ENCODE results near the gene TPSAB1.
"Not testable (repeated sequence)": the region's sequence is repeated elsewhere in the genome, so short reads cannot be mapped to it uniquely, and the experiment has no call there.

Gene TPSAB1

DNA sequence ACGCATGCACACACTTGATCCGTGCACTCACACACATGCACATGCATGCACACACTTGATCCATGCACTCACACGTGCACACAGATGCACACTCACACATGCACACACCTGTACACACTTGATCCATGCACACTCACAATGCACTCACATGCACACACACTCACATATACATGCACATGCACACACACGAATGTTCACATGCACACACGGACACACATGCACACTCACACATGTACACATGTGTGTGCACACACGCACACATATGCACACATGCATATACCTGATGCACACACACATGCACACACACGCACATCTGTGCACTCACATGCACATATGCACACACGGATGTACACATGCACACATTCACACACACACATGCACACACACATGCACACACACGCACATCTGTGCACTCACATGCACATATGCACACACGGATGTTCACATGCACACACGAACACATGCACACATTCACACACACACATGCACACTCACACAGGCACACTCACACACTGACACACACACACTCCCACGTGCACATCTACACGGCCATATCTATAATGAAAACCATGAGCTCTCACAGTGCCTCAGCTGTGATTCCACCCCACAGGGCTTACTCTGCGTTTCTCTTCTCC is 7.5 kb downstream of the TPSAB1 start:
- DNase-seq (ENCODE audit: low spot score) = not testable (repeated sequence)

GRCh38 chr16:1249031-1249755 is 8.7 kb downstream of the TPSAB1 start:
- DNase-seq (ENCODE audit: low spot score) = not testable (repeated sequence)

- DNase-seq (ENCODE audit: low spot score) = not testable (repeated sequence)
These were observed 13.3 kb downstream of the TPSAB1 start for GRCh38 chr16:1253701-1254364.

DNA sequence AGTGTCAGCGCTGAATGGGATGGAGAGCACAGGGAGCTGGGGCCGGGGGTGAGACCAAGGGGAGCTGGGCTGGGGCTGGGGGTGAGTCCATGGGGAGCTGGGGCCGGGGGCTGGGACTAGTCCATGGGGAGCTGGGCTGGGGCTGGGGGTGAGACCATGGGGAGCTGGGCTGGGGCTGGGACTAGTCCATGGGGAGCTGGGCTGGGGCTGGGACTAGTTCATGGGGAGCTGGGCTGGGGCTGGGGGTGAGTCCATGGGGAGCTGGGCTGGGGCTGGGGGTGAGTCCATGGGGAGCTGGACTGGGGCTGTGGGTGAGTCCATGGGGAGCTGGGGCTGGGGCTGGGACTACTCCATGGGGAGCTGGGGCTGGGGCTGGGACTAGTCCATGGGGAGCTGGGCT is 14.3 kb downstream of the TPSAB1 start:
- DNase-seq (ENCODE audit: low spot score) = not testable (repeated sequence)

DNA sequence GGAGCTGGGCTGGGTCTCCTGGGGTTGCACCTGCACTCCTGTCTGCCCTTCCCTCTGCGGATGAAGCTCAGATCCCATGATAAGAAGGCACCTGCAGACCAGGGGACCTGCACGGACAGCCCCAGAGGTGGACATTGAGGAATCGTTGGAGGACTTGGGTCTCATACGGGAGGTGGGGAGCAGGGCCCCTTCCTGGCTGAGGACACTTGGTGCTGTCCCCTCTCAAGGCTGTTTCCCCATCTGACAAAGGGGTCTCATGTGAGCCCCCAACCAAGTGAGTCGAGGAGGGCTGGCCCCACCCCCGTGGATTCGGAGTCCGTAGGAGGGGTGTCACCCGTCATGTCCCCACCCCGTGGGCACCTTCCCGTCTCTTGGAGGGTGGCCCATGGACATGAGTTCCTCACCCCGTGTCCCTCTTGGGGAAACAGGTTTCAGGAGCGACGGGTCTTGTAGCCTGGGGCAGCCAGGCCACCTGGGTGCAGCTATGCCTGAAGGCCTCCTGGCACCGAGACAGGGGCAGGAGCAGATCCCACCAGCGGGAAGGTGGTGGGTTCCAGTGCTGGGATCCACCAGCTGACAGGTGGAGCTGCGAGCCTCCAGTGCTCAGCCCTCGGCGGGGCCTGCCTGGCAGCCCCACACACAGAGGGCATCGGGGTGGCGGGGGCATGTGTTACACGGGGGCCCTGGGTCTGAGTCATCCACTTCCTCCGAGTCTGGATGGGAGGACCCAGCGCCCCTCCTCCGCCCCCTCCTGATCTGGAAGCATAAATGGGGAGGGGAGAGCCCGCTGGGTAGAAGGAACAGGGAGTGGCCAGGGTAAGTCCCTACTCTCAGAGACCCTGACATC is 15.0 kb downstream of the TPSAB1 start, which contains the start of gene TPSD1:
Gene TPSD1 (plus strand): TSS at position 794 of the 847 bp plus-strand sequence. CDS start 212 bp downstream, outside the sequence.
- not testable (repeated sequence) for DNase-seq (ENCODE audit: low spot score)

GRCh38 chr16:1256296-1256873 is 15.9 kb downstream of the TPSAB1 start:
- DNase-seq (ENCODE audit: low spot score) = not testable (repeated sequence)

- DNase-seq (ENCODE audit: low spot score) = no peak
These were observed 16.4 kb downstream of the TPSAB1 start for GRCh38 chr16:1256874-1257322.

DNA sequence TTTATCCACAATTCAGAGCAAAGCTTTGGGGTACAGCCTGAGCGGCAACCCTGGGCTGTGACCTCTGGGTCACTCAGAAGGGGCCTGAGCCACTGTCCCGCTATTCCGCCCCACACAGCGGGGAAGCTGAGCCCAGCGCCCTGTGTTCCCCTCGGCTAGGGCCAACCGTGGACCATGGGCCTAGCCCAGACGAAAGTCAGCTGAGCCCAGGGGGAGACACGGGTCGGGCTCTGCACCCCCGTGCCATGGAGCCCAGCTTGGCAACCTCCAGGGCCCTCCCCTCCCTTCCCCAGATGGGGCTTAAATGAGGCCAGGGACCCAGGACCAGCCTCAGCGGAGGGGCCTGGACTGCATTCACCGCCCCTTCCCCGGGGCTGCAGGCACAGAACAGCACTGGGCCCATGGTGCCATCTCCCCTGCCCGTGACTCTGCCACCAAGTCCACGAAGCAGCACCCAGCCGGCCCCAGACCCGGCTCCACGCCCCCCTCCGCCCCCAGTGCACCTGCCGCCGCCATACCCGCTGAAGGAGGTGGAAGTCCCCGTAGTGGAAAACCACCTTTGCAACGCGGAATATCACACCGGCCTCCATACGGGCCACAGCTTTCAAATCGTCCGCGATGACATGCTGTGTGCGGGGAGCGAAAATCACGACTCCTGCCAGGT is 17.2 kb downstream of the TPSAB1 start:
- no peak for DNase-seq (ENCODE audit: low spot score)

GRCh38 chr16:1258225-1258600 is 17.7 kb downstream of the TPSAB1 start:
- DNase-seq (ENCODE audit: low spot score) = no peak

GRCh38 chr16:1258906-1259759 is 18.6 kb downstream of the TPSAB1 start:
- DNase-seq (ENCODE audit: low spot score) = no peak

DNA sequence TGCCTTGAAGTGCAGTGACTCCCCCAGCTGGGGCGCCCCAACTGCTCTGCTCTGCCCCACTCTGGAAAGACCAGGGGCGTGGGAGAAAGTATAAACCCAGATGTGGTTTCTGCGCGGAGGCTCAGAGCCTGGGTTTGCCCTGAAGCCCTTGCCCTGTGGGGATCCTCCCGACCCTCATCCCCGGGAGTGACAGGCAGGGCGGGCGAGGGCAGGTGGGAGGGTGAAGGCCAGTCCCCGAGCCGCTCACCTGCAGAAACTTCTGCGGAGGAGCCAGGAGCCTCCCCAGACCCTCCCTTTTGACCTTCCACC is 19.2 kb downstream of the TPSAB1 start:
- no peak for DNase-seq (ENCODE audit: low spot score)

DNA sequence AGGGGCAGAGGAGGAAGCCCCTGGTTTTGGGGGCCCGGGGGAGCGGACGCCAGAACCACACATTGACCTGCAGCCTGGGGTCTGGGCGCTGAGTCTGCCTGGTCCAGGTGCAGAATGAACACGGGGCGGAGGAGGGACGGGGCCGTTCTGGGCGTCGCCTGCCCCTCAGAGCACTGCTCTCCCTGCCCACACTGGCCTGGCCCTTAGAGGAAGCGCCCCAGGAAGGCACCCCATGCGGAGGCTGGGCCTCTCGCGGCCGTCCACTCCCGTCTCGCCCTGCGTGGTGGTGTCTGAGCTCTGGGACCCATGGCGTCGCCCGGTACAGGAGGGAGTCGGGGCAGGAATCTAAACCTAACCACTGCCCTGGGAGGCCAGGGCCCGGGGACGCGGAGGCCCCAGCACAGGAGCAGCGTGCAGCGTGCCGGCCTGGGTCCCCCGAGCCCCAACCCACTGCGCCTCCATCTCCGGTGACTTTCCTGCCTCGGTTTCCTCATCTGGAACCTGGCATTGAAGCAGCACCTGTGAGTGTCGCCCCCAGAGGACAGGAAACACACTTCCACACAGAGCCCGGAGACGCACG is 19.7 kb downstream of the TPSAB1 start:
- no peak for DNase-seq (ENCODE audit: low spot score)

DNA sequence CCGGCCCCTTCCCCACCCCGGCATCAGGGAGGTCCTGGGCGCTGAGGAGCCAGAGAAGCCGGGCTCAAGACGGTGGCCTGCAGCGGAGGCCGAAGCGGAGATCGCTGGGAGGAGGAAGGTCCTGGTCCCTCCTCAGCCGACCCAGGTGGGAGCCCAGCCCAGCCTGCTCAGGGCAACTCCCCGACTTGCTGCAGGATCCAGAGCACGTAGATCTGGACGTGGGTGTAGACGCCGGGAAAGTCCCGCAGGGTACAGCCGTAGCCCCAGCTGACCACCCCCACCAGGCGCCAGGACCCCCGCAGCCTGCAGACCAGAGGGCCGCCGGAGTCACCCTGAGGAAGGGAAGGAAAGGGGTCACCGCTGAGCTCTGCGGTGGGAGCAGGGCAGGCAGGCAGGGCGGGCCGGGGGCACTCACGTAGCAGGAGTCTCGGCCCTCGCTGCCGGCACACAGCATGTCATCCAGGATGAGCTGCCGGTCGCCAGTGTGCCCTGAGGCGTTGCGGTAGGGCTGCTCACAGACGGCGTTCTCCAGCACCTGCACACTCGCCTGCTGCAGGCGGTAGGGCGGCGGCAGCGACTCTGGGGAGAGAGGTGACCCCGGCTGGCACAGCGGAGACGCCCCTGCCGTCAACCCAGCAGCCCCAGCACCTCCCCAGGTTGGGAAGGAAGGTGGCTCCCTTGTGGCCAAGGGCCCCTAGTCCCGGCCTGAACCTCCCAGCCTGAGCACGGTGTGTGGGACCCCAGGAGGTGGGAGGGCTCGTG is 20.8 kb downstream of the TPSAB1 start:
- DNase-seq (ENCODE audit: low spot score) = no peak

DNA sequence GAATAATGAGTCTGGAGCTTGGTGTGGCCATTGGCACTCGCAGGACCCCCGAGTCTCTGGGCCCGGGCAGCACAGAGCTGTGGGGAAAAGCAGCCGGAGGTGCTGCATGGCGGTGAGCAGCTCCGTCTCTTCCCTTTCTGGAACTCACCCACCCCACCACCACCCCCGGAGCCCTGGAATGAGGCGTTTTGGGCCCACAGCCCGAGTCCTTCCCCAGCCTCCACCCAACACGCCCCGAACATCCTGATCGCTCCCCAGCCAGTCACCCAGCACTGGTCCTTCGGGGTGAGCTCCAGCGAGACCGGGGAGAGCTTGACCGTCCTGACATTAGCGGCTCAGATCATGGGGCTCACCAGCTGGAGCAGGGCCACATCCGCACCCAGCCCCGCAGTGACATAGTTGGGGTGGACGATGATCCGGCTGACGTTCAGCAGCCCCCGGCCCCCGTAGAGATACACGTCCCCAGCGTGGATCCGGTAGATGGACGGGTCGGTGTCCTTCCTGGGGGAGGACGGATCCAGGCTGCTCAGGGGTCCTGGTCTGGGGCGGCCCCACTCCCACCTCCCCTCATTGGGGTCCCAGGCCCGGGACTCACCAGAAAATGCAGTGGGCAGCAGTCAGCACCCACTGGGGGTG is 21.8 kb downstream of the TPSAB1 start:
- no peak for DNase-seq (ENCODE audit: low spot score)

DNA sequence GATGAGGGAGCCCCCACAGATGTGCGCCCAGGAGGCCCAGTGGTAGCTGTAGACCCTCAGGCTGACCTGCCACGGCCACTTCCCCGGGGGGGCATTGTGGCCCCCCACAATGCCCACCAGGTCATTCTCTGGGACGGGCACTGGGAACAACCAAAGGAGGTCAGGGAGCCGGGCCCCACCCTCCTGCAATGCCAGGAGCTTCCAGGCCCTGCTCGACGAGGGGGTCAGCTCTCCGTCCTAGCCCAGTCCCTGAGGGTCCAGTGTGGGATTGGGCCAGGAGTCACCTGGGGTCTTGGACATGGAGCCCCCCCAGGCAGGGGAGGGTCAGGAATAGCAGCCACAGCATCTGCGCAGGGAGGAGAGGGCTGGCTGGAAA is 22.3 kb downstream of the TPSAB1 start:
- DNase-seq (ENCODE audit: low spot score) = no peak

DNA sequence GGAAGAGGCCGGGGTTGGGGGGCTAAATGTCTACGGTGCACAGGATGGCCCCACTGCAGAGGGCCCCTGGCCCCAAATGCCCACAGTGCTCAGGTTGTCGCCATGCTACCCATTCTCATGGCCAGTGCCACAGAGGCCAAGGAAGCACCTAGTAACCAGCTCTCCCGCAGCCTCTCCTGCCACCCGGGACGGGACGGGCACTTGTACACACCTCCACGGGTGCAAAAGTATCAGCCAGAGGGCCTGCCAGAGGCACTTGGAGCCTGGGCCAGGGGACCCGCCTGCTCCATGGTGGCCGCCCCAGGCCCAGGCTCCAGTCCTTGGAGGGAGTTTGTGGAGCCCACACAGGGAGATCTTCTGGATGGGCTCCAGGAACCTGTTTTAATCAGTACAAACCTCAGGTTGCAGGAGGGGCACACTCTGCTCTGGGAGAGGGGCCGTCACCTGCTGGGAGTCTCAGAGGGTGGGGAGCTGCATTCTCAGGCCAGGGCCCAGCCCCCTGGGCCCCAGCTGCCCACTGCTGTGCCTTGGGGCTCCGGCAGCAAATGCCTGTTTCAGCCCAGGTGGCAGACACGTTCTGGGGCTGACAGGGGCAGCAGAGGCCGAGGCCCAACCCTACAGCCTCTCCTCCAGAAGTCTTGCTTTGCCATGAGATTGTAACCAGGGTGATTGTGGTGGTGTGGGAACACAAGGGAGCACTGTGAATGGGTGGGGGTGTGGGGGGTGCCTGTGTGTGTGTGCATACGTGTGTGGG is 23.3 kb downstream of the TPSAB1 start:
- no peak for DNase-seq (ENCODE audit: low spot score)

DNA sequence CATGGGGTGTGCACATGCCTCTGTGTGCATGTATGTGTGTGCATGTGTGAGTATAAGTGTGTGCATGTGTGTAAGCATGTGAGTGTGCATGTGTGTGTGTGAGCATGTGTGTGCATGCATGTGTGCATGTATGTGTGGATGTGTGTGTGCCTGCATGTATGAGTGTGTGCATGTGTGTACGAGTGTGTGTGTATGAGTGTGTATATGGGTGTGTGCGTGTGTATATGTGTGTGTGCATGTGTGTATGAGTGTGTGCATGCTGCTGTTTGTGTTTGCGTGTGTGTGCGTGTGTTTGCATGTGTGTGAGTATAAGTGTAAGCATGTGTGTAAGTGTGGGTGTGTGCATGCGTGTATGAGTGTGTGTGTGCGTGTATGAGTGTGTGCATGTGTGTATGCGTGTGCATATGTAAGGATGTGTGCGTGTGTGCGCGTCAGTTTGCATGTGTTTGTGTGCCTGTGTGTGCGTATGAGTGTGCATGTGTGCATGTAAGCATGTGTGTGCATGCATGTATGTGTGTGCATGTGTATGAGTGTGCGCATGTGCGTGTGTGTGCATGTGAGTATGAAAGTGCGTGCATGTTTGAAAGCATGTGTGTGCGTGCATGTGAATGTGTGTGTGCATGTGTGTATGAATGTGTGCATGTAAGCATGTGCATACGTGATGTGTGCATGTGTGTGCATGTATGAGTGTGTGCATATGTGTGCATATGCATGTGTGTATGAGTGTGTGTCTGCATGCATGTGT is 24.0 kb downstream of the TPSAB1 start:
- DNase-seq (ENCODE audit: low spot score) = no peak
